Vagina (tissue), 2 donors: ENCODE results near the gene LRRC7. TPM values are rescaled to one million over a fixed set of nuclear protein-coding genes. Genes with fewer than 3 reads are reported as not detected.

Experiments used
- DNase-seq, 2 donors: peaks; one replicate each; pipeline ENCODE4 v3.0.0-alpha.2; 2017; ENCODE audit errors: extremely low spot score in 2 of 2
- H3K27ac ChIP-seq: fragments of 200-600 bp; sonication (generic); one replicate; pipeline ENCODE4 v1.5.1; 2019
- H3K27me3 ChIP-seq: fragments of 200-600 bp; sonication (generic); one replicate; pipeline ENCODE4 v1.5.1; 2019
- H3K36me3 ChIP-seq, 2 donors: fragments of 200-600 bp; sonication (generic); one replicate each; pipeline ENCODE4 v1.5.1; 2017 to 2019
- H3K4me1 ChIP-seq: fragments of 200-600 bp; sonication (generic); one replicate; pipeline ENCODE4 v1.5.1; 2019
- H3K4me3 ChIP-seq, 2 donors: fragments of 200-600 bp; sonication (generic); 1 replicate in 1 of 2; 2 replicates in 1 of 2; pipeline ENCODE4 v1.5.1; 2016 to 2019
- H3K9me3 ChIP-seq: fragments of 200-600 bp; sonication (generic); one replicate; pipeline ENCODE4 v1.5.1; 2019
- POLR2A ChIP-seq, 2 donors: fragments of 450-650 bp; IDR thresholded peaks; one replicate each; pipeline ENCODE4 v1.6.1; 2017; ENCODE audit warnings: antibody characterized with exemption in 2 of 2, mild to moderate bottlenecking in 2 of 2, moderate library complexity in 2 of 2
- POLR2AphosphoS5 ChIP-seq, 2 donors: sonication (generic); formaldehyde crosslinking; IDR thresholded peaks; one replicate each; pipeline ENCODE4 v1.9.0; 2017; ENCODE audit warnings: antibody characterized with exemption in 2 of 2, mild to moderate bottlenecking in 2 of 2, low read depth in 1 of 2; ENCODE audit not compliant: insufficient read depth in 1 of 2
- intact Hi-C: fragments of 100-400 bp; cut with DNase I; formaldehyde crosslinking; loops from one replicate; pipeline ENCODE4 v1.15.1; 2023
- total RNA-seq: library from RNA; depleted of rRNA; stranded (reverse); fragments of >200 nt; gene quantifications from one replicate; pipeline ENCODE4 v1.2.3, GENCODE V29; 2016
- TF ChIP-seq, protein P1 (sequence below), 3 experiments: fragments of 450-650 bp in 2 of 3; fragments of 200-600 bp in 1 of 3; sonication (generic) in 1 of 3; IDR thresholded peaks; one replicate each; pipeline ENCODE4 v1.5.1; 2017 to 2019; ENCODE audit warnings: antibody characterized with exemption in 3 of 3, mild to moderate bottlenecking in 2 of 3, moderate library complexity in 2 of 3

LRRC7 gene
- total RNA-seq, 1 donor from 2014 or later, result not detected

DNA sequence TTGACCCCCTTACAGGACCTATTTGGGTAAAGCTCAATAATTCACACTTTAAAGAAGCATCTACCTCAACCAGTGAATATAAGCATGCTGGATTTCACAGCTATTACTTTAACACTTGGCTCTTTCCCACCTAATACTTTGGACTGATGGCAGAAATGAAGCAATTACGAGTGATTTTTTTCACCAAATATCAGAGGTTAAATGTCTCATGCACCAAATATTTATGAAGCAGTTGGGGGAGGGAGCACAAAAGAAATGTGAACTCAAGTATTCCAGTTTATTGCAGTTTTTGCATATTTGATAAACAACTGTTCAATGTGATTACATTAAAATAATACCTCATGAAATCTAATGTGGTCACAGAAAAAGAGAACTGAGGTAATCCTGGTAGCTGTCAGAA, 223.6 kb downstream of the LRRC7 start:
- Histone ChIP-seq H3K4me3 (no peak overlapping the region), H3K4me1 (no peaks in the 10 kb centered on the region), H3K36me3 (no peaks in the 10 kb centered on the region), H3K9me3 (no peaks in the 10 kb centered on the region), H3K27ac (no peak overlapping the region), H3K27me3 (no peaks in the 10 kb centered on the region)
- intact Hi-C loops, result no loop called here
- DNase-seq, result no peak
- no peak for TF ChIP-seq POLR2A (IDR thresholded peaks at IDR 0.05)
- no peak for TF ChIP-seq POLR2AphosphoS5 (IDR thresholded peaks at IDR 0.05; ENCODE audit: insufficient read depth in 1 of 2, low read depth in 1 of 2)
- TF ChIP-seq, protein P1, sequence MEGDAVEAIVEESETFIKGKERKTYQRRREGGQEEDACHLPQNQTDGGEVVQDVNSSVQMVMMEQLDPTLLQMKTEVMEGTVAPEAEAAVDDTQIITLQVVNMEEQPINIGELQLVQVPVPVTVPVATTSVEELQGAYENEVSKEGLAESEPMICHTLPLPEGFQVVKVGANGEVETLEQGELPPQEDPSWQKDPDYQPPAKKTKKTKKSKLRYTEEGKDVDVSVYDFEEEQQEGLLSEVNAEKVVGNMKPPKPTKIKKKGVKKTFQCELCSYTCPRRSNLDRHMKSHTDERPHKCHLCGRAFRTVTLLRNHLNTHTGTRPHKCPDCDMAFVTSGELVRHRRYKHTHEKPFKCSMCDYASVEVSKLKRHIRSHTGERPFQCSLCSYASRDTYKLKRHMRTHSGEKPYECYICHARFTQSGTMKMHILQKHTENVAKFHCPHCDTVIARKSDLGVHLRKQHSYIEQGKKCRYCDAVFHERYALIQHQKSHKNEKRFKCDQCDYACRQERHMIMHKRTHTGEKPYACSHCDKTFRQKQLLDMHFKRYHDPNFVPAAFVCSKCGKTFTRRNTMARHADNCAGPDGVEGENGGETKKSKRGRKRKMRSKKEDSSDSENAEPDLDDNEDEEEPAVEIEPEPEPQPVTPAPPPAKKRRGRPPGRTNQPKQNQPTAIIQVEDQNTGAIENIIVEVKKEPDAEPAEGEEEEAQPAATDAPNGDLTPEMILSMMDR (IDR thresholded peaks at IDR 0.05), result no peak

DNA sequence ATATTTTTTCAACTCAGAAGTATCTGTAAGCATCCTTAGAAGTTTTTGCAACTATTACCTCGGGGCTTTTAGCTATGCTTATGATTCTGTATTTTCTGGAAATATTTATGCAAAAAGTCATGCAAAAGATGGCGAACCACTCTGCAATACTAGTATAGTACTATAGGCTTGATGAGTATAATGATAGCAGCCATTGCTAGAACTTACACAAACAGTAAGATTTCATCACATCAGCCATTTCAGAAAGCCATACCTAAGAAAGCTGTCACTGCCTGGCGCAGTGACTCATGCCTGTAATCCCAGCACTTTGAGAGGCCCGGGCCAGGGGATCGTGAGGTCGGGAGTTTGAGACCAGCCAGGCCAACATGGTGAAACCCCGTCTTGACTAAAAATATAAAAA, 227.1 kb downstream of the LRRC7 start:
- TF ChIP-seq, protein P1 (IDR thresholded peaks at IDR 0.05), result no peak
- TF ChIP-seq POLR2AphosphoS5 (IDR thresholded peaks at IDR 0.05; ENCODE audit: insufficient read depth in 1 of 2, low read depth in 1 of 2) (no peak), POLR2A (IDR thresholded peaks at IDR 0.05) (no peak)
- H3K4me1 ChIP-seq, result no peaks in the 10 kb centered on the region
- no peak for DNase-seq
- H3K36me3 ChIP-seq, result no peaks in the 10 kb centered on the region
- H3K27me3 ChIP-seq, result no peaks in the 10 kb centered on the region
- no peak overlapping the region for H3K4me3 ChIP-seq
- H3K9me3 ChIP-seq, result no peaks in the 10 kb centered on the region
- no peak overlapping the region for H3K27ac ChIP-seq
- intact Hi-C loops, result no loop called here

DNA sequence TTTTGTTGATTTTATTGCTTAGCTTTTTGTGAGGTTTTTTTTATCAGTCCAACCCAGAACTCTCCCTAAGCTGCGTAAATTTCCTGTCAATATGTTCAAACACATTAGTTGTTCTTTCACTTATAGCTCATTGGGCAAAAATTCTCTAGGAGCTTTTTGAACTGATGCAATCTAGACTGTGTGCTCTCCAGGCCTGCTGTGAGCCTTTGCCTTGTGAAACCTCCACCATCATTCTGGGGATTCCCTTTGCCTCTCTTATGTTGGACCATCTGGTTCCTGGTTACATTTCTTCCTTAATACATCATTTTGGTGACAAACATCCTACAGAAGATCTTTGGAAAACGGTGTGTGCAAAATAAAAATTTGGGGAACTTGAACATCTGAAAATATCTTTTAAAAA, 247.2 kb downstream of the LRRC7 start:
- no peak for DNase-seq
- no peak overlapping the region for H3K27ac ChIP-seq
- H3K27me3 ChIP-seq, result no peaks in the 10 kb centered on the region
- no peaks in the 10 kb centered on the region for H3K4me1 ChIP-seq
- no peaks in the 10 kb centered on the region for H3K36me3 ChIP-seq
- H3K4me3 ChIP-seq, result no peak overlapping the region
- intact Hi-C loops, result no loop called here
- TF ChIP-seq POLR2A (IDR thresholded peaks at IDR 0.05) (no peak), POLR2AphosphoS5 (IDR thresholded peaks at IDR 0.05; ENCODE audit: insufficient read depth in 1 of 2, low read depth in 1 of 2) (no peak)
- TF ChIP-seq, protein P1 (IDR thresholded peaks at IDR 0.05), result no peak
- H3K9me3 ChIP-seq, result no peaks in the 10 kb centered on the region

DNA sequence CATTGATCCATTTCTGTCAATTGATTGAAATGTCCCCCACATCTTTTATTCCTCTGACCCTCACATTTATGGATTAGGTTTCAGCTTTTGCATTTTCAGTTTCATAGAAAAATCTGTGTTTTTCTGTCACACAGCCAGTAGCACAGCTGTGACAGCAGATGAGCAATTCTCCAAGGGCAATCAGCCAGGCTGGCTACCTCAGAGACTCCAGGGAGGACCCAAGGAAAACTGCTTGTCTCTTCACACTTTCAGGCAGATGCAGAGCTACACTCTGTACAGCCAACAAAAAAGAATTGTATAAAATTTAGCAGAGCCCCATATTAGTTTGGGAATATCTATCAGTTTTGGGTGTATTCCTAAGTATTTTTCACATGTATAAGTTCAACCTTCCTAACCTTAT, 257.2 kb downstream of the LRRC7 start:
- Histone ChIP-seq H3K27me3 (no peaks in the 10 kb centered on the region), H3K9me3 (no peaks in the 10 kb centered on the region), H3K36me3 (no peaks in the 10 kb centered on the region), H3K27ac (no peak overlapping the region), H3K4me1 (no peaks in the 10 kb centered on the region), H3K4me3 (no peak overlapping the region)
- intact Hi-C loops, result no loop called here
- no peak for DNase-seq
- TF ChIP-seq POLR2AphosphoS5 (IDR thresholded peaks at IDR 0.05; ENCODE audit: insufficient read depth in 1 of 2, low read depth in 1 of 2) (no peak), POLR2A (IDR thresholded peaks at IDR 0.05) (no peak)
- TF ChIP-seq, protein P1 (IDR thresholded peaks at IDR 0.05), result no peak

DNA sequence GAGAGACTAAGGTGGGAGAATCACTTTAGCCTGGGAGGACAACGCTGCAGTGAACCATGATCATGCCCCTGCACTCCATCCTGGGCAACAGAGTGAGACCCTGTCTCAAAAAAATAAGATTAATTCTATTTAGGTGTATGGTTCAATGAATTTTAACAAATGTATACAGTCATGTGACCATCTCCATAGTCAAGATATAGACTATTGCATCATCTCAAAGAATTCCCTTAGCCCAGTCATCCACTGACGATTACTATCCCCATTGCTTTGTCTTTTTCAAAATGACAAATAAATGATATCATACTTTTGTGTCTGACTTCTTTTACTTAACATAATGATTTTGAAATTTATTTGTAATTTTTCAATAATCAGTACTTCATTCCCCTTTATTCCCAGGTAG, 260.0 kb downstream of the LRRC7 start:
- intact Hi-C loops, result no loop called here
- H3K27ac ChIP-seq, result no peak overlapping the region
- DNase-seq, result no peak
- H3K4me1 ChIP-seq, result no peaks in the 10 kb centered on the region
- H3K4me3 ChIP-seq, result no peak overlapping the region
- H3K36me3 ChIP-seq, result no peaks in the 10 kb centered on the region
- no peaks in the 10 kb centered on the region for H3K9me3 ChIP-seq
- no peaks in the 10 kb centered on the region for H3K27me3 ChIP-seq
- no peak for TF ChIP-seq POLR2A (IDR thresholded peaks at IDR 0.05)
- TF ChIP-seq, protein P1 (IDR thresholded peaks at IDR 0.05), result no peak
- TF ChIP-seq POLR2AphosphoS5 (IDR thresholded peaks at IDR 0.05; ENCODE audit: insufficient read depth in 1 of 2, low read depth in 1 of 2), result no peak
